CD8-positive, alpha-beta memory T cell (primary cell): ENCODE measurements around the gene MGLL. TPM values are rescaled to one million over a fixed set of nuclear protein-coding genes. Genes with fewer than 3 reads are reported as not detected.

Source experiments
- CTCF ChIA-PET: fragments of 350-600 bp; sonication (Branson Sonifier 250); formaldehyde crosslinking; loops from one replicate; lab custom pipeline; 2021; ENCODE audit warnings: antibody characterized with exemption; lab: Charles Lee
- POLR2A ChIA-PET: fragments of 350-600 bp; sonication (Branson Sonifier 250); formaldehyde crosslinking; loops from one replicate; lab custom pipeline; 2021; ENCODE audit warnings: antibody characterized with exemption; lab: Charles Lee
- DNase-seq, 5 donors: peaks; one replicate each; pipeline versions ENCODE4 v3.0.0 to v3.0.0-alpha.2; 2020 to 2022; ENCODE audit warnings: mixed read lengths in 1 of 5
- H3K27ac ChIP-seq: one replicate; pipeline ENCODE4 v1.7.0; 2013; ENCODE audit warnings: low read depth, mild to moderate bottlenecking, low read length, moderate library complexity
- H3K27me3 ChIP-seq: 2 replicates; pipeline ENCODE4 v1.7.0; 2013; ENCODE audit warnings: low read length, mild to moderate bottlenecking; ENCODE audit not compliant: insufficient read depth, poor library complexity, severe bottlenecking
- H3K36me3 ChIP-seq: 2 replicates; pipeline ENCODE4 v1.7.0; 2013; ENCODE audit warnings: mild to moderate bottlenecking, low read length, moderate library complexity; ENCODE audit not compliant: insufficient read depth
- H3K4me1 ChIP-seq: 2 replicates; pipeline ENCODE4 v1.7.0; 2013; ENCODE audit warnings: mild to moderate bottlenecking, low read length, moderate library complexity; ENCODE audit not compliant: insufficient read depth
- H3K4me3 ChIP-seq: 2 replicates; pipeline ENCODE4 v1.7.0; 2013; ENCODE audit warnings: mild to moderate bottlenecking, low read length
- H3K9me3 ChIP-seq: 2 replicates; pipeline ENCODE4 v1.7.0; 2013; ENCODE audit warnings: mild to moderate bottlenecking, low read length
- H3K27ac Mint-ChIP-seq, 8 donors: one replicate each; pipeline ENCODE4 v1.8.0; 2020 to 2021; ENCODE audit warnings: mixed read lengths in 8 of 8, mild to moderate bottlenecking in 6 of 8, inconsistent platforms in 3 of 8, moderate library complexity in 3 of 8
- H3K27me3 Mint-ChIP-seq, 2 donors: one replicate each; pipeline ENCODE4 v1.8.0; 2020 to 2021; ENCODE audit warnings: mixed read lengths in 2 of 2, mild to moderate bottlenecking in 1 of 2, moderate library complexity in 1 of 2
- H3K36me3 Mint-ChIP-seq, 3 donors: one replicate each; pipeline ENCODE4 v1.8.0; 2020 to 2021; ENCODE audit warnings: mixed read lengths in 3 of 3, inconsistent platforms in 1 of 3, mild to moderate bottlenecking in 1 of 3
- H3K4me1 Mint-ChIP-seq, 3 donors: one replicate each; pipeline ENCODE4 v1.8.0; 2020 to 2021; ENCODE audit warnings: mixed read lengths in 3 of 3, inconsistent platforms in 1 of 3, mild to moderate bottlenecking in 1 of 3
- H3K4me3 Mint-ChIP-seq, 7 donors: one replicate each; pipeline ENCODE4 v1.8.0; 2020 to 2021; ENCODE audit warnings: mixed read lengths in 7 of 7, mild to moderate bottlenecking in 6 of 7, moderate library complexity in 4 of 7, inconsistent platforms in 2 of 7
- H3K9me3 Mint-ChIP-seq, 5 donors: one replicate each; pipeline ENCODE4 v1.8.0; 2020 to 2022; ENCODE audit warnings: mixed read lengths in 5 of 5, mild to moderate bottlenecking in 3 of 5, moderate library complexity in 2 of 5, inconsistent platforms in 1 of 5
- polyA plus RNA-seq: library from polyadenylated mRNA; unstranded; fragments of 300-500 nt; fragmentation: Illumina TruSeq; gene quantifications from one replicate; pipeline ENCODE4 v1.2.3, GENCODE V29; 2021
- total RNA-seq, 2 experiments: library from RNA; stranded (reverse); gene quantifications; one replicate each; pipeline ENCODE4 v1.2.3, GENCODE V29; 2021

Gene MGLL
- total and polyA plus RNA-seq, 3 experiments from 2014 or later, result 3.0 to 5.9 (median 5.3) TPM

DNA sequence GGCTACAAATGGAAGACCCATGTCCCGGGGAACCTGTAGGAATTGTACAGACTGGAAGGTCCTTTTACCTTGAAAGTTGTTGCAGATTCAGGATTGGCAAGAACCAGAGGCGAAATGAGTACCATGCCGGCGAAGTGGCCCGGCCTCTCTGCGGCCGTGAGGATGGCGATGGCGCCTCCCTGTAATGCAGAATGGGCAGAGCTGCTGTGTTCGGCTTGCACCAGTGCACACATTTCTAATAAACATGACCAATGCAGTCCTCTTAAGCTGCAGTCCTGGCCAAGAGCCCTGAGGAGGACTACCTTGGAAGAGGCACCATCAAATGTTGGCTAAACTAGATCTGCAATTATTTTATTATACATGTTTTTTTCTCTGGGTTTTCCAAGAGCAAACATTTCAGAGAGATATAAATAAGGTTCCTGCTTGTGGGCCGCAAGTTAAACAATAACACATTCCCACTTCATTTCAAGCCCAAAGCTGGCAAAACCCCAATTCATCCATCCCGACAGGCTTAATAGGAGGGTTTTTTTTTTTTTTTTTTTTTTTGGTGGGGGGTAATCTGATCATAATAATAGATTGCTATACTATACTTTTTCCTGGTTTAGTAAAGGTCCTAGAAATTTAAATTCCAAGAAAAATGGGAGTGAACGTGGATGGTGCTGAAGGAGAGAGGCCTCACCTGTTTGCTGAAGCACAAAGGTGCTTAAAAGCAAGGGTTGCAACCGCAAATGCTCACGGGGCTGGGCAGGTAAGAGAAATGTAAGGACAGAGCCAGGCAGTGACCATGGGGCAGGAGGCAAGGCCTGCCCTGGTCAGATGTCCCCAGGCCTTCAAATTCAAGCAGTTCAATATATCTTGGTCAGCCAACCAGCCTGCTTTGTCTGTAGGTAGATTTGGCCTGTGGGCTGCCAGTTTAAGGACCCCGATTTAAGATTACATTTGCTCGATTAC is 101.1 kb downstream of the MGLL start:
- H3K36me3 Mint-ChIP-seq, result no peaks in the 10 kb centered on the region
- DNase-seq, result no peak
- H3K27me3 ChIP-seq, result no peaks in the 10 kb centered on the region
- ChIA-PET POLR2A (no interaction called here), CTCF (no interaction called here)
- peaks cover 1 to 10% of the 10 kb centered on the region in 2 donors for H3K27me3 Mint-ChIP-seq
- no peaks in the 10 kb centered on the region for H3K9me3 Mint-ChIP-seq
- no peak overlapping the region for H3K4me3 ChIP-seq
- H3K9me3 ChIP-seq, result no peaks in the 10 kb centered on the region
- H3K4me1 Mint-ChIP-seq, result no peaks in the 10 kb centered on the region
- no peak overlapping the region for H3K27ac Mint-ChIP-seq
- H3K27ac ChIP-seq, result no peak overlapping the region
- H3K4me1 ChIP-seq, result no peaks in the 10 kb centered on the region
- H3K36me3 ChIP-seq, result no peaks in the 10 kb centered on the region
- H3K4me3 Mint-ChIP-seq, result no peak overlapping the region

- Histone ChIP-seq H3K4me3 (no peak overlapping the region), H3K9me3 (no peaks in the 10 kb centered on the region), H3K36me3 (no peaks in the 10 kb centered on the region), H3K27ac (no peak overlapping the region), H3K4me1 (no peaks in the 10 kb centered on the region), H3K27me3 (no peaks in the 10 kb centered on the region)
- H3K4me3 Mint-ChIP-seq, result no peak overlapping the region
- no peak for DNase-seq
- ChIA-PET CTCF (no interaction called here), POLR2A (no interaction called here)
- H3K9me3 Mint-ChIP-seq, result no peaks in the 10 kb centered on the region
- H3K27me3 Mint-ChIP-seq, result peaks cover 1 to 10% of the 10 kb centered on the region in 2 donors
- H3K27ac Mint-ChIP-seq, result no peak overlapping the region
- no peaks in the 10 kb centered on the region for H3K4me1 Mint-ChIP-seq
- no peaks in the 10 kb centered on the region for H3K36me3 Mint-ChIP-seq
Measured at GRCh38 chr3:127720161-127720823, 102.0 kb downstream of the MGLL start.

DNA sequence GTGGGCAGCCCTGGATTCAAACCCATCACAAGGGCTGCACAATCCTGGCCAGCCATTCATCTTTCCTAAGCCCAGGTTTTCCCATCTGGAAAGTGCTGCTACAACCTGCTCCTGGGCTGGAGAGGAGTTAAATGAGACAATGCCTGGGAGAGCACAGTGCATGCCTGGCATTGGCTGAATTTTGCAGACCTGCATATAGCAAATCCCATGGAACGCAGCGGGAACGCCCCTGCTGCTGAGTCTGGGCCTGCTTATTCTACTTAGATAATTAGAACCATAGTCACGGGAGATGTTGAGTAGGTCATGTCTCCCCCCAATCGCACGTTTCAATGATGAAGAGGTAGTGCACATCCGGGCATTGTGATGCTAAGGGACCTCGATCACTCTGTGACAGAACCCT is 102.9 kb downstream of the MGLL start:
- H3K4me3 ChIP-seq, result no peak overlapping the region
- ChIA-PET POLR2A (no interaction called here), CTCF (no interaction called here)
- Mint-ChIP-seq H3K27ac (no peak overlapping the region), H3K9me3 (no peaks in the 10 kb centered on the region), H3K4me1 (no peaks in the 10 kb centered on the region), H3K36me3 (no peaks in the 10 kb centered on the region), H3K4me3 (no peak overlapping the region), H3K27me3 (peaks cover 0 to 3% of the 10 kb centered on the region in 2 donors)
- H3K36me3 ChIP-seq, result no peaks in the 10 kb centered on the region
- H3K9me3 ChIP-seq, result no peaks in the 10 kb centered on the region
- no peaks in the 10 kb centered on the region for H3K4me1 ChIP-seq
- H3K27ac ChIP-seq, result no peak overlapping the region
- DNase-seq, result no peak
- no peaks in the 10 kb centered on the region for H3K27me3 ChIP-seq

DNA sequence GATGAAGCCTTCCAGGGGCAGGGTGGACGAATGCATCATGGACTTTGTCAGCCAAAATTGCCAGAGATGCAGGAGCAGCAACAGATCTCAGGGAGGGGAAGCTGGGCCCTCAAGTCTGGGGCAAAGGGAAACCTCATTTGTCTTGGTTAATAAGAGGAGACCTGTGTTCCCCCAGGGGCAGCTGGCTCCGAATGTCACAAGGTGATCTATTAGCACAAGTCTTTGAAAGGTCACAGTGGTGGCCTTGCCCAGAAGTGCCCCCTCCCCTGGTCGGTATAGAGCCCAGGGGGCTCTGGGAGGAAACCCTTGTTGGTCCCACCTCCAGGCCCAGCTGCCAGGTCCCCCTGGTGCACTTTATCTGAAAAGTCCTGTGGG is 103.4 kb downstream of the MGLL start:
- DNase-seq, result no peak
- Mint-ChIP-seq H3K27me3 (peaks cover 0 to 3% of the 10 kb centered on the region in 2 donors), H3K9me3 (no peaks in the 10 kb centered on the region), H3K4me1 (no peaks in the 10 kb centered on the region), H3K27ac (peak overlapping the region in 1 of 8 donors; percentile 86), H3K36me3 (no peaks in the 10 kb centered on the region), H3K4me3 (no peak overlapping the region)
- Histone ChIP-seq H3K4me1 (no peaks in the 10 kb centered on the region), H3K4me3 (no peak overlapping the region), H3K27me3 (no peaks in the 10 kb centered on the region), H3K9me3 (no peaks in the 10 kb centered on the region), H3K36me3 (no peaks in the 10 kb centered on the region), H3K27ac (no peak overlapping the region)
- ChIA-PET CTCF (no interaction called here), POLR2A (no interaction called here)

DNA sequence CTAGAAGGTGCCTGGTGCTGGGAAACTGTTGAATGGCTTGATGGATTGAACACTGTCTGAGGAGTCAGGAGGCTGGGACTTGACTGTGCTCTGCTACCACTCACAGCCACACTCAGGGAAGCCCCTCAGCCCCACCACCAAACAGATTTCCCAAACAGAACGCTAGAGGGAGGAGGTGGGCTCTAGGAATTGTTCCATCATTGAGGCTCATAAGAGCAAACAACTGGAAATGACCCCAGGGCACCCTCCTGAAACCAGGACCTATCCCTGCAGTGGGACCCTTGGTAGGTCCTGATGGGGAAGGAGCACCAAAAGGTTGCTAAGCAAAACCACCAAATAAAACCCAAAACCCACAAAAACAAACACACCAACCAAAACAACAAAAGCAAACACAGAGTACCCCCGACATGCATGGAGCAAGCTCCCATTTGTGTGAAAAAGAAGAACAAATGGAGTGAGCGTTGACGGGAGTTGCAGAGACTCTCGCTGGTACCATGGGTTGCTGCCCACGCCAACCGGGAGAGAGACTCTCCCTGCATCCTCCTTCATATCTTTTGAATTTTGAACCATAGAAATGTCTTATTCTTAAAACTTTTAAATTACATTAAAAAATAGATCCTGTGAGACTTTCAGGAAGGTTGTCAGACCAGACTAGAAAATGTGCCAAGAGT is 103.9 kb downstream of the MGLL start:
- Histone ChIP-seq H3K4me3 (no peak overlapping the region), H3K4me1 (no peaks in the 10 kb centered on the region), H3K27ac (no peak overlapping the region), H3K9me3 (no peaks in the 10 kb centered on the region), H3K36me3 (no peaks in the 10 kb centered on the region), H3K27me3 (no peaks in the 10 kb centered on the region)
- POLR2A ChIA-PET, result no interaction called here
- H3K27me3 Mint-ChIP-seq, result peaks cover 0 to 3% of the 10 kb centered on the region in 2 donors
- no peak overlapping the region for H3K4me3 Mint-ChIP-seq
- no peaks in the 10 kb centered on the region for H3K4me1 Mint-ChIP-seq
- no peaks in the 10 kb centered on the region for H3K36me3 Mint-ChIP-seq
- no peak for DNase-seq
- CTCF ChIA-PET, result no interaction called here
- peak overlapping the region in 1 of 8 donors; percentile 86 for H3K27ac Mint-ChIP-seq
- no peaks in the 10 kb centered on the region for H3K9me3 Mint-ChIP-seq

DNA sequence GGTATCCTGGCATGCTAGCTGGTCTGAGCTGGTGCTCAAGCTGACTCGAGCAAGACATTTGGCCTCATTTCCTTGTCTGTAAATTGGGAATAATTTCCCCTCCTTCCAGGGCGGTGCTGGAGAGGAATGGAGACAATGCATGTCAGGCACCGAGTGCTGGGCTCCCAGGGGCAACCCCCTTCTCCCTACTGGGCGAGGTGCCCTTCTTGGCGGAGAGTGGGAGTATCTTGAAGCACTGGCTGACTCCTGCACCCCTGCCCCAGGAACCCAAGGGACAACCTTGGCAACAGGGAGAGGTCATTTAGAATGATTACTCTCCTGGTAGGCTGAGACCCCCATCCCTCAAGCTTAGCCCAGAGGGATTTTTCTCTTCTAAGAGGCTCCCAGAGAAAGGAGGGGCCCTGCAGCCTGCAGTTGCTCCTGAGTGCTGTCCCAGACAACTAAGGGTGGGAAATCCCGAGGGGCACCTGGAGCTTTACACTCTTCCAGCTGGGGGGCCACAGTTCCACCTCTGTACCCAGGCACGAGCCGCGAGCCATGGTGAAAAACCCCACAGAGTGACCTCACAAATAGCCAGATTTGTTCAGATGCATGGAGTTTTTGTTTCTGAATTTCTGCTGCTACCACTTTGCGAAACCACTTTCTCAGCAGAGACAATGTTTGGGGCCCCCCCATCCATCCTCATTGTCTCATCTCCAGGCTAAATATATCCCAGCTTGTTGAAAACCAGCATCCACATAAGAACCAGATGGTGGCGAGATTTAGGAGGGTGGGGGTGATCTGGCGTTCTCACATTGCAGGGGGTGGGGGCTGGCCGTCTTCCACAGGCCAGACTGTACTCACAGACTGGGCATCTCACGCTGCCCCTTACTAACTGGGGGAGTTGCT is 104.7 kb downstream of the MGLL start:
- Histone ChIP-seq H3K4me1 (no peaks in the 10 kb centered on the region), H3K4me3 (no peak overlapping the region), H3K27ac (no peak overlapping the region), H3K36me3 (no peaks in the 10 kb centered on the region), H3K27me3 (no peaks in the 10 kb centered on the region), H3K9me3 (no peaks in the 10 kb centered on the region)
- Mint-ChIP-seq H3K9me3 (no peaks in the 10 kb centered on the region), H3K4me1 (no peaks in the 10 kb centered on the region), H3K27ac (no peak overlapping the region), H3K4me3 (no peak overlapping the region), H3K36me3 (no peaks in the 10 kb centered on the region), H3K27me3 (peaks cover 0 to 3% of the 10 kb centered on the region in 2 donors)
- CTCF ChIA-PET, result no interaction called here
- DNase-seq, result no peak
- POLR2A ChIA-PET, result no interaction called here

- Mint-ChIP-seq H3K27me3 (peaks cover 0 to 3% of the 10 kb centered on the region in 2 donors), H3K27ac (no peak overlapping the region), H3K4me3 (no peak overlapping the region), H3K4me1 (no peaks in the 10 kb centered on the region), H3K36me3 (no peaks in the 10 kb centered on the region), H3K9me3 (no peaks in the 10 kb centered on the region)
- Histone ChIP-seq H3K4me1 (no peaks in the 10 kb centered on the region), H3K27me3 (no peaks in the 10 kb centered on the region), H3K4me3 (no peak overlapping the region), H3K9me3 (no peaks in the 10 kb centered on the region), H3K36me3 (no peaks in the 10 kb centered on the region), H3K27ac (no peak overlapping the region)
- ChIA-PET CTCF (no interaction called here), POLR2A (no interaction called here)
- DNase-seq, result no peak
Measured at GRCh38 chr3:127716384-127716783, 105.9 kb downstream of the MGLL start.
